IPS-NIHi7 (cell line): ENCODE data around the gene CPA2.

Source experiments
- DNase-seq: peaks from one replicate; pipeline ENCODE4 v3.0.0; 2012; ENCODE audit warnings: mixed read lengths; ENCODE audit errors: extremely low spot score

The CPA2 gene

GRCh38 chr7:130279286-130279685 lies 12.6 kb downstream of the CPA2 start:
- DNase-seq, result no peak

GRCh38 chr7:130279906-130280305 lies 13.2 kb downstream of the CPA2 start:
- DNase-seq, result no peak

GRCh38 chr7:130281260-130281659 lies 14.6 kb downstream of the CPA2 start:
- no peak for DNase-seq

- DNase-seq, result no peak
These were observed 20.2 kb downstream of the CPA2 start for GRCh38 chr7:130286881-130287280.

- DNase-seq, result no peak
These were observed 21.5 kb downstream of the CPA2 start for GRCh38 chr7:130288168-130288567.

- no peak for DNase-seq
These were observed 22.2 kb downstream of the CPA2 start for GRCh38 chr7:130288829-130289228.

GRCh38 chr7:130289478-130289877 lies 22.8 kb downstream of the CPA2 start:
- no peak for DNase-seq

GRCh38 chr7:130290745-130291144 lies 24.1 kb downstream of the CPA2 start:
- DNase-seq, result no peak

GRCh38 chr7:130292682-130293257 lies 26.1 kb downstream of the CPA2 start, which contains the start of gene CPA4:
Gene CPA4 (plus strand): TSS chr7:130293161. CDS start chr7:130293181, 20 bp downstream.
- DNase-seq, result no peak

- DNase-seq, result no peak
These were observed 26.9 kb downstream of the CPA2 start for GRCh38 chr7:130293521-130293920.

GRCh38 chr7:130294314-130294713 lies 27.7 kb downstream of the CPA2 start:
- DNase-seq, result no peak

- DNase-seq, result no peak
These were observed 29.7 kb downstream of the CPA2 start for GRCh38 chr7:130296221-130296951.

- no peak for DNase-seq
These were observed 31.2 kb downstream of the CPA2 start for GRCh38 chr7:130297628-130298543.

- DNase-seq, result no peak
These were observed 32.1 kb downstream of the CPA2 start for GRCh38 chr7:130298544-130299326.

- DNase-seq, result no peak
These were observed 33.2 kb downstream of the CPA2 start for GRCh38 chr7:130299866-130300265.

GRCh38 chr7:130301501-130302020 lies 34.9 kb downstream of the CPA2 start:
- DNase-seq, result no peak

- DNase-seq, result no peak
These were observed 36.0 kb downstream of the CPA2 start for GRCh38 chr7:130302649-130303048.

GRCh38 chr7:130303127-130303526 lies 36.5 kb downstream of the CPA2 start:
- DNase-seq, result no peak

GRCh38 chr7:130303551-130303950 lies 36.9 kb downstream of the CPA2 start:
- DNase-seq, result no peak

GRCh38 chr7:130303982-130304381 lies 37.3 kb downstream of the CPA2 start:
- no peak for DNase-seq

GRCh38 chr7:130304878-130305277 lies 38.2 kb downstream of the CPA2 start:
- no peak for DNase-seq
